ENCODE data around the gene ANK3. TPM values are rescaled to one million over a fixed set of nuclear protein-coding genes. Genes with fewer than 3 reads are reported as not detected.
A peak's percentile ranks its signal among the peaks of the same experiment; 100 is the strongest.

ANK3 gene
- total and polyA plus RNA-seq, 2 donors (not counting 3 experiments of a cell fraction or from before 2014, with no cell fraction given), result 0.88 to 8.5 TPM

- H3K4me2 ChIP-seq (ENCODE audit: insufficient read depth, low read length), result peak overlapping the region; percentile 78
- H4K20me1 ChIP-seq (replicated peaks; ENCODE audit: control insufficient read depth, extremely low read depth, insufficient read depth, low read length), result no peaks in the 10 kb centered on the region
- intact Hi-C loops (cut with micrococcal nuclease) (loop anchor here (2.0 kb wide), 1 partner anchor 37 kb away; no protein-coding TSS in a partner anchor), dilution Hi-C loops (cut with MboI; ENCODE audit: extremely low pct_ligation_motif_present, low sequenced_read_pairs) (no loop called here)
- ChIA-PET POLR2A (no interaction called here), CTCF (interaction anchor here (0.5 to 2.8 kb wide), 5 partner anchors 37 to 1461 kb away, joined by 4 to 8 read pairs (median 4); no protein-coding TSS in a partner anchor)
- no peaks in the 10 kb centered on the region for H3K79me2 ChIP-seq (ENCODE audit: control insufficient read depth, insufficient read depth, low read length)
- peak overlapping the region; percentile 78 for H2AFZ ChIP-seq (ENCODE audit: low read depth, low read length)
- H3K4me1 ChIP-seq (ENCODE audit: control insufficient read depth, extremely low read depth, insufficient read depth, low read length), result peaks cover 39% of the 10 kb centered on the region
- no peaks in the 10 kb centered on the region for H3K9me3 ChIP-seq (replicated peaks; ENCODE audit: control insufficient read depth, insufficient read depth, low read length)
- no peak overlapping the region for H3K4me3 ChIP-seq (replicated peaks in 1 of 3; ENCODE audit: insufficient read depth in 1 of 3, low read depth in 1 of 3, low read length in 3 of 3)
- no peak overlapping the region for H3K9ac ChIP-seq (replicated peaks; ENCODE audit: extremely low read depth, insufficient read depth, low read length)
- DNase-seq (ENCODE audit: low read depth, low spot score) (no peak), FAIRE-seq (no peak)
- no TSS peak for BruUV-seq (replicated peaks)
- peak overlapping the region; percentile 21 for H3K27ac ChIP-seq (ENCODE audit: insufficient read depth, low read depth, low read length)
- H3K27me3 ChIP-seq (ENCODE audit: control insufficient read depth in 2 of 2, insufficient read depth in 2 of 2, low read length in 2 of 2), result no peaks in the 10 kb centered on the region
- H3K36me3 ChIP-seq (ENCODE audit: control insufficient read depth in 2 of 2, extremely low read depth in 1 of 2, insufficient read depth in 2 of 2, low read length in 2 of 2), result no peaks in the 10 kb centered on the region
- no peaks in the 10 kb centered on the region for H3K9me1 ChIP-seq (replicated peaks; ENCODE audit: control insufficient read depth, extremely low read depth, insufficient read depth, low read length)
- TF ChIP-seq GATA2 (IDR thresholded peaks at IDR 0.05; ENCODE audit: insufficient read depth, insufficient read length, low read depth, low read length) (no peak), POLR2AphosphoS5 (IDR thresholded peaks at IDR 0.05; ENCODE audit: insufficient read depth, low read depth, low read length) (no peak), POLR2A (IDR thresholded peaks at IDR 0.05; ENCODE audit: low read depth, low read length) (no peak), FOS (IDR thresholded peaks at IDR 0.05; ENCODE audit: borderline replicate concordance, insufficient read depth, low read length) (no peak), JUN (IDR thresholded peaks at IDR 0.05; ENCODE audit: borderline replicate concordance, insufficient read depth, insufficient read length, low read depth) (no peak), EZH2 (IDR thresholded peaks at IDR 0.05; ENCODE audit: borderline replicate concordance, low read depth, low read length, severe bottlenecking) (no peak), MYC (IDR thresholded peaks at IDR 0.05; ENCODE audit: low read depth, low read length) (no peak), CTCF (IDR thresholded peaks at IDR 0.05; ENCODE audit: extremely low read depth in 1 of 2, insufficient read depth in 1 of 2, low read depth in 1 of 2, low read length in 2 of 2) (no peak)
- TF ChIP-seq, protein P1, sequence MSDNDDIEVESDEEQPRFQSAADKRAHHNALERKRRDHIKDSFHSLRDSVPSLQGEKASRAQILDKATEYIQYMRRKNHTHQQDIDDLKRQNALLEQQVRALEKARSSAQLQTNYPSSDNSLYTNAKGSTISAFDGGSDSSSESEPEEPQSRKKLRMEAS (IDR thresholded peaks at IDR 0.05; ENCODE audit: insufficient read depth, insufficient read length), result no peak
These were observed 1.5 kb downstream of the ANK3 start for GRCh38 chr10:60388116-60388625.
